Choroid plexus epithelial cell (primary cell): ENCODE results near the gene PLXDC2.

Experiments used
- DNase-seq: peaks from one replicate; pipeline ENCODE4 v3.0.0-alpha.2; 2010; ENCODE audit warnings: low read depth
- H3K4me3 ChIP-seq: 2 replicates; pipeline ENCODE4 v1.5.1; 2011; ENCODE audit warnings: low read depth, mild to moderate bottlenecking, control low read depth, low read length, moderate library complexity
- TF ChIP-seq, protein P1 (sequence below): conservative IDR thresholded peaks from 2 replicates; pipeline ENCODE4 v1.5.1; 2011; ENCODE audit warnings: low read depth, mild to moderate bottlenecking, control low read depth, inconsistent platforms, low read length, moderate library complexity

The PLXDC2 gene

DNA sequence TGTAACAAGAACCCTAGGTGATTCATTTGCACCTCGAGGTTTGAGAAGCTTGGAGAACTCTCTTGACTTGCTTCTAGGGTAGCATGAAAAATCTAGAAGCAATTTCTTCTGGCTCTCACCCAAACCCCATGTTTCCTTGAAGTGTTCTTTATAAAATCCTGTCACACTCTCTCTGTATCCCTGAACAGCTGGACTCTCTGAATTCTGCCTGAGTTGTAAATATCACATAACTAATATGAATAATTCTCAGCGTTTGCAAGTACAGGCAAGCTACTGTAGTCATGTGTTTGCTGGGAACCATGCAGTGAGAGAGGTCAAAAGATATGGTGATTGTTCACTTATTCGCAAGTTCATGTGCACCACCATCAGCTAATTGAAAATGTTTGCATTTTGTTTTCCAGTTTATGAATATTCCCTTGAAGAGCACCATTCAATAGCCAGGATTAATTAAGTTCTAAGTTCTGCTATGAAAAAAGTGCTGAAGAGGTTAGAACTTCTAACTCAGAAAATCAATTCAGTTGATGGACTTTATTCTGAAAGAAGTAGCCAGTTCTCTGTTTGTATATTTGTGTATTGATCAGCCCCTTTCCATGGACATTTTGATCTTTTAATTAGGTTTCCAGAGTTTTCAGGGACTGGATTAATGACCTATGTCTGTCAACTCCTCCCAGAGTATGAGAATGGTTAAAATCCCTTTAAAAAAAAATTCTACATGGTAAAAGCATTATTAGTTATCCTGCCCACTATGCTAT, 243.0 kb downstream of the PLXDC2 start:
- TF ChIP-seq, protein P1, sequence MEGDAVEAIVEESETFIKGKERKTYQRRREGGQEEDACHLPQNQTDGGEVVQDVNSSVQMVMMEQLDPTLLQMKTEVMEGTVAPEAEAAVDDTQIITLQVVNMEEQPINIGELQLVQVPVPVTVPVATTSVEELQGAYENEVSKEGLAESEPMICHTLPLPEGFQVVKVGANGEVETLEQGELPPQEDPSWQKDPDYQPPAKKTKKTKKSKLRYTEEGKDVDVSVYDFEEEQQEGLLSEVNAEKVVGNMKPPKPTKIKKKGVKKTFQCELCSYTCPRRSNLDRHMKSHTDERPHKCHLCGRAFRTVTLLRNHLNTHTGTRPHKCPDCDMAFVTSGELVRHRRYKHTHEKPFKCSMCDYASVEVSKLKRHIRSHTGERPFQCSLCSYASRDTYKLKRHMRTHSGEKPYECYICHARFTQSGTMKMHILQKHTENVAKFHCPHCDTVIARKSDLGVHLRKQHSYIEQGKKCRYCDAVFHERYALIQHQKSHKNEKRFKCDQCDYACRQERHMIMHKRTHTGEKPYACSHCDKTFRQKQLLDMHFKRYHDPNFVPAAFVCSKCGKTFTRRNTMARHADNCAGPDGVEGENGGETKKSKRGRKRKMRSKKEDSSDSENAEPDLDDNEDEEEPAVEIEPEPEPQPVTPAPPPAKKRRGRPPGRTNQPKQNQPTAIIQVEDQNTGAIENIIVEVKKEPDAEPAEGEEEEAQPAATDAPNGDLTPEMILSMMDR: no peak
- H3K4me3 ChIP-seq: no peak overlapping the region
- DNase-seq: peak; percentile 77

DNA sequence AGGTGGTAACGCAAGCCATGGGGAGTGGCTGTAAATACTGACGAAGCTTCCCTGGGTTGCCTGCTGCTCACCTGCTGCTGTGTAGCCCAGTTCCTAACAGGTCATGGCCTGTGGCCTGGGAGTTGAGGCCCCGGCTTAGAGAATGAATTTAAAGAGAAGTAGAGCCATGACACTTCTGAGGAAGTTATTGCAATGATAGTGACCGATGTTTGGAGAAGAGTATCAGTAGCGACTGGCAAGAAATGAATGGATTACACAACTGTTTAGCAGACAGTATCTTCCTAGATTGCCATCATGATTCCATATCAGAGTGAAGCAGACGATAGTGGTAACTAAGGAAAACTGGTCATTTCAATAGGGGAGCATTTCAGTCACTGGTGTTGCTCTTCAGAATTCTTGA, 249.6 kb downstream of the PLXDC2 start:
- TF ChIP-seq, protein P1: no peak
- DNase-seq: no peak
- no peak overlapping the region for H3K4me3 ChIP-seq

DNA sequence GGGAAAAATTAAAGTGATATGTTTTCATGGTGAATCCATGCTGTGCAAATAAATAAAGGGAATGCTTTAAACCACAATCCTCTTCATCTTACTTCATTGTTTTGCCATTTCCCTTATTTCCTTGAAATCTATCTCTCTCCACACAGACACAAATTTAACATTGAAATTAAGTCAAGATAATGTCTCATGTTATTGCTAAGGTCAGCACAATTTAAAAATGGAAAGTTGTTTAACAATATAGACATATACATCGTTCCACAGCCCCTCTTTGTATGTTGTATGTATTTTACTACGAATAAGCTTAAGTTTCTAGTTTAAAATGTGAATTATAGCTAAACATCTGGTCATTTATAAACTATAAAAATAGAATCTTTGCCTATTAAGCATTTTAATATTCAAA, 256.9 kb downstream of the PLXDC2 start:
- H3K4me3 ChIP-seq: no peak overlapping the region
- no peak for DNase-seq
- TF ChIP-seq, protein P1: no peak

- DNase-seq: no peak
- TF ChIP-seq, protein P1: no peak
- H3K4me3 ChIP-seq: no peak overlapping the region
Observed at GRCh38 chr10:20075713-20076112, 259.5 kb downstream of the PLXDC2 start.

GRCh38 chr10:20084451-20084850, 268.2 kb downstream of the PLXDC2 start:
- TF ChIP-seq, protein P1: no peak
- no peak for DNase-seq
- H3K4me3 ChIP-seq: no peak overlapping the region

DNA sequence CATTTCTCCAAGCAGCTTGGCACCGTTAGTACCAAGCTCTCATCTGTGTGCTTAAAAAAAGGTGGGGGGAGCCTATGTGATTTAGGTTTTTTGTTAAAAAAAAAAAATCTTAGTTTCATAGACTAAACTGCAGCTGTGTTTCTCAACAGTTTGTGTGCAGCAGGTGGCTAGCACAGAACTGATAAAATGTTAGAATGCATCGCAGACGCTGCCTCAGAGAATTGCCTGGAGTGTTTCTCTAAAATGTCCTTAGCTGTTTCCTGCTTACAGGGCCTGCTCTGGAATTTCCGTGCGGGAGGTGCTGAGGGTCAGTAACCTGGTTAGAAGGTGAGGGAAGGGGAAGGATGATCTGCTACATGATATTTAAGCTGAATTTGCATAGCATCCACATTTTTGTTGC, 268.9 kb downstream of the PLXDC2 start:
- TF ChIP-seq, protein P1: no peak
- no peak overlapping the region for H3K4me3 ChIP-seq
- DNase-seq: peak; percentile 20

DNA sequence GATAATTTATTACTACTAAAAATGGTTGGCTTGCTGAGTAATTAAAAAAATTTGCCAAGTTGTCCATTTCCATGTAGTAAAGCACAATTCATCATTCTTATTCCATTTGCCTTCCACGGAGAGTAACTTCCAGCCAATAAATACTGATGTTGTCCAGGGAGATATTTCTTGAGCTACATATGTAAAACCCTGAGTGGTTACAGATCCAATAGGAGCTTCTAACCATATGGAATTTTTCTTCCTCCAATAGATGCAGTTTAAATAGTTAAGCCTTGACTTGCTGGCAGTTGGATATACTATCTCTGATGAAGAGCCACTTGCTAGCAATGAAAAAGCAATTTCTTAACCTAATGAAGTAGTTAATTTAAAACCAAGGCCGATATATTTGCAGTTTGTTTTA, 271.1 kb downstream of the PLXDC2 start:
- TF ChIP-seq, protein P1: no peak
- H3K4me3 ChIP-seq: no peak overlapping the region
- DNase-seq: no peak
